H9 (cell line): ENCODE results near the gene KRTAP10-3. TPM values are rescaled to one million over a fixed set of nuclear protein-coding genes. Genes with fewer than 3 reads are reported as not detected.

ENCODE experiments used
- DNase-seq: peaks from one replicate; pipeline ENCODE4 v3.0.0-alpha.2; 2017
- H2AFZ ChIP-seq: one replicate; pipeline ENCODE4 v1.6.1; 2013; ENCODE audit warnings: mild to moderate bottlenecking, low read length, control low read depth, moderate library complexity
- H2AK5ac ChIP-seq: 2 replicates; pipeline ENCODE4 v1.6.1; 2013; ENCODE audit warnings: low read length, control low read depth, mixed read lengths; ENCODE audit not compliant: insufficient read length
- H2BK120ac ChIP-seq: one replicate; pipeline ENCODE4 v1.6.1; 2013; ENCODE audit warnings: low read depth, mild to moderate bottlenecking, low read length, control low read depth, inconsistent platforms; ENCODE audit not compliant: poor library complexity, severe bottlenecking
- H2BK12ac ChIP-seq: 2 replicates; pipeline ENCODE4 v1.6.1; 2013; ENCODE audit warnings: low read length, control low read depth, mixed read lengths, low read depth; ENCODE audit not compliant: insufficient read length
- H2BK15ac ChIP-seq: 2 replicates; pipeline ENCODE4 v1.6.1; 2013; ENCODE audit warnings: low read depth, low read length, control low read depth
- H2BK20ac ChIP-seq: one replicate; pipeline ENCODE4 v1.6.1; 2013; ENCODE audit warnings: low read depth, mild to moderate bottlenecking, low read length, control low read depth, inconsistent platforms; ENCODE audit not compliant: poor library complexity, severe bottlenecking
- H2BK5ac ChIP-seq: 2 replicates; pipeline ENCODE4 v1.6.1; 2013; ENCODE audit warnings: low read length, control low read depth, mixed read lengths; ENCODE audit not compliant: insufficient read length
- H3K14ac ChIP-seq: 2 replicates; pipeline ENCODE4 v1.6.1; 2013; ENCODE audit warnings: low read length, control low read depth; ENCODE audit not compliant: insufficient read depth
- H3K18ac ChIP-seq: 2 replicates; pipeline ENCODE4 v1.6.1; 2013; ENCODE audit warnings: low read depth, mild to moderate bottlenecking, mixed read lengths, low read length, control low read depth; ENCODE audit not compliant: insufficient read length
- H3K23ac ChIP-seq: 2 replicates; pipeline ENCODE4 v1.6.1; 2013; ENCODE audit warnings: low read length, control low read depth, mixed read lengths, low read depth; ENCODE audit not compliant: insufficient read length
- H3K23me2 ChIP-seq: 2 replicates; pipeline ENCODE4 v1.6.1; 2013; ENCODE audit warnings: low read depth, mild to moderate bottlenecking, mixed read lengths, low read length, control low read depth; ENCODE audit not compliant: insufficient read length, poor library complexity, severe bottlenecking
- H3K27ac ChIP-seq: 2 replicates; pipeline ENCODE4 v1.5.1; 2013; ENCODE audit warnings: low read length, control low read depth, mixed read lengths, low read depth; ENCODE audit not compliant: insufficient read length
- H3K27me3 ChIP-seq: 2 replicates; pipeline ENCODE4 v1.6.1; 2013; ENCODE audit warnings: low read length, control low read depth, inconsistent platforms; ENCODE audit not compliant: insufficient read depth
- H3K4ac ChIP-seq: 2 replicates; pipeline ENCODE4 v1.6.1; 2013; ENCODE audit warnings: low read depth, mild to moderate bottlenecking, control low read depth, inconsistent platforms, low read length, moderate library complexity
- H3K4me1 ChIP-seq: 2 replicates; pipeline ENCODE4 v1.6.1; 2013; ENCODE audit warnings: low read length, control low read depth, inconsistent platforms; ENCODE audit not compliant: insufficient read depth
- H3K4me2 ChIP-seq: 2 replicates; pipeline ENCODE4 v1.6.1; 2013; ENCODE audit warnings: low read length, control low read depth, mixed read lengths; ENCODE audit not compliant: insufficient read length, insufficient read depth
- H3K56ac ChIP-seq: 2 replicates; pipeline ENCODE4 v1.6.1; 2013; ENCODE audit warnings: low read depth, mild to moderate bottlenecking, mixed read lengths, low read length, control low read depth; ENCODE audit not compliant: insufficient read length
- H3K79me1 ChIP-seq: 2 replicates; pipeline ENCODE4 v1.6.1; 2013; ENCODE audit warnings: low read depth, mild to moderate bottlenecking, moderate library complexity, low read length, control low read depth, inconsistent platforms; ENCODE audit not compliant: insufficient read depth, poor library complexity, severe bottlenecking
- H3K79me2 ChIP-seq: 2 replicates; pipeline ENCODE4 v1.6.1; 2013; ENCODE audit warnings: low read length, control low read depth, inconsistent platforms; ENCODE audit not compliant: insufficient read depth
- H3K9ac ChIP-seq: 2 replicates; pipeline ENCODE4 v1.6.1; 2013; ENCODE audit warnings: low read length, control low read depth, mixed read lengths; ENCODE audit not compliant: insufficient read length; ENCODE audit errors: extremely low read depth
- H3K9me3 ChIP-seq: one replicate; pipeline ENCODE4 v1.6.1; 2013; ENCODE audit warnings: low read depth, low read length, inconsistent platforms; ENCODE audit not compliant: control insufficient read depth
- H3T11ph ChIP-seq: one replicate; pipeline ENCODE4 v1.6.1; 2013; ENCODE audit warnings: mild to moderate bottlenecking, low read length, control low read depth, inconsistent platforms
- H4K20me1 ChIP-seq: one replicate; pipeline ENCODE4 v1.6.1; 2013; ENCODE audit not compliant: control insufficient read depth, insufficient read length, insufficient read depth
- H4K5ac ChIP-seq: 2 replicates; pipeline ENCODE4 v1.6.1; 2013; ENCODE audit warnings: low read depth, mild to moderate bottlenecking, mixed read lengths, low read length, control low read depth; ENCODE audit not compliant: insufficient read length
- H4K8ac ChIP-seq: replicated peaks from 2 replicates; pipeline ENCODE4 v1.6.1; 2013; ENCODE audit warnings: low read length, control low read depth, mixed read lengths, low read depth; ENCODE audit not compliant: insufficient read length
- H4K91ac ChIP-seq: 2 replicates; pipeline ENCODE4 v1.6.1; 2013; ENCODE audit warnings: low read depth, mild to moderate bottlenecking, moderate library complexity, mixed read lengths, low read length, control low read depth; ENCODE audit not compliant: insufficient read length
- H3K27ac Mint-ChIP-seq, 3 experiments: 2 replicates in 2 of 3; 3 replicates in 1 of 3; pipeline ENCODE4 v1.8.0; 2020 to 2021; ENCODE audit warnings: mixed read lengths in 3 of 3, mild to moderate bottlenecking in 1 of 3, moderate library complexity in 1 of 3
- H3K27me3 Mint-ChIP-seq: 2 replicates; pipeline ENCODE4 v1.8.0; 2021; ENCODE audit warnings: low read depth, mild to moderate bottlenecking, moderate library complexity, mixed read lengths
- H3K36me3 Mint-ChIP-seq, 3 experiments: 2 replicates in 2 of 3; 3 replicates in 1 of 3; pipeline ENCODE4 v1.8.0; 2020 to 2021; ENCODE audit warnings: low read depth in 3 of 3, mixed read lengths in 3 of 3; ENCODE audit not compliant: insufficient read depth in 1 of 3
- H3K4me1 Mint-ChIP-seq, 2 experiments: 2 replicates each; pipeline ENCODE4 v1.8.0; 2020; ENCODE audit warnings: mixed read lengths in 2 of 2
- H3K4me3 Mint-ChIP-seq, 2 experiments: 2 replicates in 1 of 2; 3 replicates in 1 of 2; pipeline ENCODE4 v1.8.0; 2020 to 2021; ENCODE audit warnings: mild to moderate bottlenecking in 2 of 2, mixed read lengths in 2 of 2, moderate library complexity in 1 of 2
- H3K9me3 Mint-ChIP-seq, 2 experiments: 2 replicates in 1 of 2; 3 replicates in 1 of 2; pipeline ENCODE4 v1.8.0; 2020; ENCODE audit warnings: mild to moderate bottlenecking in 2 of 2, mixed read lengths in 2 of 2, moderate library complexity in 1 of 2
- CTCF ChIP-seq: fragments of 200-600 bp; sonication (generic); conservative IDR thresholded peaks from 3 replicates; pipeline ENCODE4 v1.8.0; 2021; ENCODE audit warnings: antibody characterized with exemption, mild to moderate bottlenecking
- WGBS: extraction: QIAGEN DNeasy Blood & Tissue Kit; methylation state at CpG from one replicate; pipeline ENCODE4 v1.1.7; 2013; ENCODE audit warnings: missing lambda C conversion rate, low lambda C conversion rate, mixed read lengths; ENCODE audit not compliant: insufficient read length; ENCODE audit errors: extremely low coverage; 5-methylcytosine and 5-hydroxymethylcytosine counted together
- total RNA-seq: library from RNA; stranded (reverse); gene quantifications from 2 replicates; pipeline ENCODE4 v1.2.1, GENCODE V29; 2021

The KRTAP10-3 gene
- total RNA-seq, 1 experiment from 2014 or later: not detected

GRCh38 chr21:44533891-44534627 lies 24.5 kb downstream of the KRTAP10-3 start:
- peaks cover 0 to 5% (median 0%) of the 10 kb centered on the region in 3 experiments; a peak in 1 of 7 replicates for H3K36me3 Mint-ChIP-seq
- H4K5ac ChIP-seq: no peak overlapping the region
- WGBS: no CpG with 5 or more reads among the region's 21 CpGs
- no peak overlapping the region for H2BK5ac ChIP-seq
- no peak overlapping the region for H2AFZ ChIP-seq
- no peak overlapping the region for H3K4me2 ChIP-seq
- TF ChIP-seq CTCF: no peak
- H2BK12ac ChIP-seq: no peak overlapping the region
- H3K79me2 ChIP-seq: no peaks in the 10 kb centered on the region
- no peaks in the 10 kb centered on the region; the same call in 1 of the 2 replicates for H3K4me1 ChIP-seq
- no peak overlapping the region for H3K4me3 Mint-ChIP-seq
- H3K4ac ChIP-seq: no peak overlapping the region
- no peaks in the 10 kb centered on the region for H3K79me1 ChIP-seq
- H3K23me2 ChIP-seq: no peaks in the 10 kb centered on the region
- no peak overlapping the region for H2BK15ac ChIP-seq
- no peaks in the 10 kb centered on the region for H4K20me1 ChIP-seq
- H4K91ac ChIP-seq: no peak overlapping the region
- no peak overlapping the region for H3K14ac ChIP-seq
- no peak overlapping the region for H4K8ac ChIP-seq
- H3T11ph ChIP-seq: no peak overlapping the region
- DNase-seq: peak; percentile 50
- no peaks in the 10 kb centered on the region for H3K9me3 ChIP-seq
- H3K23ac ChIP-seq: no peak overlapping the region
- no peak overlapping the region for H2AK5ac ChIP-seq
- H3K27me3 Mint-ChIP-seq: no peaks in the 10 kb centered on the region; the same call in none of the 2 replicates
- H2BK20ac ChIP-seq: no peak overlapping the region
- H3K9me3 Mint-ChIP-seq: peaks cover 0 to 5% of the 10 kb centered on the region in 2 experiments; a peak in 2 of 5 replicates
- no peak overlapping the region for H3K27ac Mint-ChIP-seq
- H3K27me3 ChIP-seq: no peaks in the 10 kb centered on the region
- no peak overlapping the region for H3K9ac ChIP-seq
- H3K18ac ChIP-seq: no peak overlapping the region
- no peak overlapping the region for H2BK120ac ChIP-seq
- H3K56ac ChIP-seq: no peak overlapping the region
- H3K27ac ChIP-seq: no peak overlapping the region
- H3K4me1 Mint-ChIP-seq: peaks cover 2 to 8% of the 10 kb centered on the region in 2 experiments; a peak in 3 of 4 replicates
